DMS114 treated with DMSO at 0.1 percent for 48 hours (cell line): ENCODE data around the gene CAMSAP2.

Experiments
- DNase-seq: peaks from one replicate; lab custom pipeline; 2025; ENCODE audit not compliant: unreplicated experiment; lab: John Stamatoyannopoulos, UW

CAMSAP2 gene

GRCh38 chr1:200738327-200738948, at the start of gene CAMSAP2:
Gene CAMSAP2, plus strand, starts transcription at chr1:200738893. Its CDS starts 935 bp downstream, at chr1:200739828.
- DNase-seq: peak; percentile 63

- no peak for DNase-seq
Measured at GRCh38 chr1:200692316-200692715, 46.4 kb upstream of the CAMSAP2 start.

- no peak for DNase-seq
Measured at GRCh38 chr1:200693327-200693726, 45.4 kb upstream of the CAMSAP2 start.

- DNase-seq: no peak
Measured at GRCh38 chr1:200694738-200695137, 44.0 kb upstream of the CAMSAP2 start.

GRCh38 chr1:200699871-200700270, 38.8 kb upstream of the CAMSAP2 start:
- no peak for DNase-seq

GRCh38 chr1:200704986-200705500, 33.6 kb upstream of the CAMSAP2 start:
- no peak for DNase-seq

- no peak for DNase-seq
Measured at GRCh38 chr1:200706111-200706814, 32.4 kb upstream of the CAMSAP2 start.

GRCh38 chr1:200707116-200707515, 31.6 kb upstream of the CAMSAP2 start:
- no peak for DNase-seq

- no peak for DNase-seq
Measured at GRCh38 chr1:200708161-200708560, 30.5 kb upstream of the CAMSAP2 start.

- DNase-seq: no peak
Measured at GRCh38 chr1:200708769-200709168, 29.9 kb upstream of the CAMSAP2 start.

GRCh38 chr1:200710166-200710565, 28.5 kb upstream of the CAMSAP2 start:
- no peak for DNase-seq

- no peak for DNase-seq
Measured at GRCh38 chr1:200714504-200715187, 24.0 kb upstream of the CAMSAP2 start.

- DNase-seq: no peak
Measured at GRCh38 chr1:200720199-200720598, 18.5 kb upstream of the CAMSAP2 start.

GRCh38 chr1:200724064-200724463, 14.6 kb upstream of the CAMSAP2 start:
- DNase-seq: no peak

GRCh38 chr1:200727257-200727656, 11.4 kb upstream of the CAMSAP2 start:
- no peak for DNase-seq

GRCh38 chr1:200729863-200730262, 8.8 kb upstream of the CAMSAP2 start:
- no peak for DNase-seq

- DNase-seq: no peak
Measured at GRCh38 chr1:200731654-200732332, 6.9 kb upstream of the CAMSAP2 start.

GRCh38 chr1:200732438-200732837, 6.3 kb upstream of the CAMSAP2 start:
- no peak for DNase-seq

GRCh38 chr1:200733907-200734306, 4.8 kb upstream of the CAMSAP2 start:
- no peak for DNase-seq

- no peak for DNase-seq
Measured at GRCh38 chr1:200737647-200738291, 924 bp upstream of the CAMSAP2 start.
